Tongue (tissue), 2 donors: ENCODE measurements around the gene GPR65. TPM values are rescaled to one million over a fixed set of nuclear protein-coding genes. Genes with fewer than 3 reads are reported as not detected.
A peak's percentile ranks its signal among the peaks of the same experiment; 100 is the strongest.

Source experiments
- DNase-seq: peaks from one replicate; pipeline ENCODE4 v3.0.0-alpha.2; 2015
- total RNA-seq: library from RNA; depleted of rRNA; stranded (reverse); fragments of >200 nt; gene quantifications from one replicate; pipeline ENCODE4 v1.2.3, GENCODE V29; 2014

GPR65 gene
- 0.41 TPM for total RNA-seq

DNA sequence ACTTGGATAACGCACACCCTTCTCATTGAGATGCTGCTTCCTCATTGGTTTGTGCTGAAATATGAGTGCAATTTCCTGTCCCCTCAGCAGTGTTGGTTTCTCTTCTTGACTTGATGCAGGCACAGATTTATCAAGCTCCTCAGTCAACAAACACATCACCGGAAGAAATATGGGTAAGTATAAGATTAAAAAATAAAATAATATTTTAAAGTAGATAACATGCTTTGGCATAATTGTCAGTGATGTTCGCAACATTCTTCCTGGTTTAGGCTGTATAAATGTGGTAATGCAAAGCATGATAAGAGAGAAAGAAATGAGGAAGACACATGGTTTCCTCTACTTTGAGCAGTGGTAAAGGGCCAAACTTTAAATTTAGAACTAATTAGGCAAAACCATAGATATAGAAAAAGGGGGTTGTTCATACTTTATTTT, at the start of gene GPR65:
Gene GPR65, plus strand, starts transcription at position 86 of the 432 bp plus-strand sequence. CDS start 5,713 bp downstream, outside the sequence.
- no peak for DNase-seq

GRCh38 chr14:87955501-87955900, 49.4 kb upstream of the GPR65 start:
- no peak for DNase-seq

GRCh38 chr14:87960013-87960787, 44.7 kb upstream of the GPR65 start:
- no peak for DNase-seq

- no peak for DNase-seq
These were observed 43.7 kb upstream of the GPR65 start for GRCh38 chr14:87961246-87961645.

DNA sequence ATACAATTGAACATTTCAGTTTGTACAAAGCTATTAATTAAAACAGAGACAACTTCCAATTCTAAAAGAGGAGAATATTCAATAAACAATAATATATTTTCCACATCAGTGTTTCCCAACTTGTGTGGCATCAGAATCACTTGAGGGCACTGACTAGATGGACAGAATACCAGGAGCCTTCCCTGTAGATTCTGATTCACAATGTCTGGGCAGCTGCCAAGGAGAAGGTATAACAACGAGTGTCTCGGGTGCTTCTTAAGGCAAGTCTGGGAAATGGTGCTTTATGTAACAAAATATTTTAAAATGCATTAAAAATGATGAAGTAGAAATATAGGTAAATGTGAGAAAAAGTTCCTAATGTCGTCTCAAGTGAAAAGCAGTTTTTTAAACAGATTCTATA, 38.1 kb upstream of the GPR65 start:
- no peak for DNase-seq

DNA sequence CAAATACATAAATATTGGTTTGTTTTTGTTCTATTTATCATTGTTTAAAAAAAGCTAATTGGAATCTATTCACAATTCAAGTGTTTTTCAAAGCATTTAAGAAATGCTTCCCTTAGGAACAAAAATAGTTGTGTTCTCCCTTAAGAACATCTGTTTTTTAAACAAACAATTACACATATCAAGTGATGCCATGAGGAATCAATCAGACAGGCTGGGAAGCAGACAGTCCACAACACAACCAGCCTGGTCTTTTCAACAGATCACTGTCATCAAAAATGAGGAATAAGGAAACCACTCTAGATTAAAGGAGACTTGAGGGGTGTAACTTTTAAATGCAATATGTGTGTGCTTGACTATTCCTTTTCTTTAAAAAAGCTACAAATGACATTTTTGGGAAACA, 37.4 kb upstream of the GPR65 start:
- no peak for DNase-seq

DNA sequence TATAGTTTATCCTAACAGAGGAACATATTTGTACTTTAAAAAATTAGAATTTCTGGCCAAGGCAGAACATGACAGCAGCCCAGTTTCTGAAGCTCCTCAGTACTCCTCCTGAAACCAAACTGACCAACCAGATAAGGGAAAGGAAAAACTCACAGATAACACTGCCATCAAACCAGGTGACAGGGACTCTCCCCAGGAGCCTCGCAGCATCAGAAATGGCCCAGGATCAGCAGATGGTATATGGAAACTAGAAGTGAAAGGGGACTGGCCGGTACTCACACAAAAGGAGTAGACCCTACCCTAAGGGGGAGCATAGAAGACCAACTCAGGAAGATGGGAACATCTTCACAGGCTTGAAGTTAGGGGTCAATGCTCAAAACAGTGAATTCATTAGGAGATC, 33.9 kb upstream of the GPR65 start:
- DNase-seq: no peak

GRCh38 chr14:87975636-87976035, 29.3 kb upstream of the GPR65 start:
- DNase-seq: no peak

DNA sequence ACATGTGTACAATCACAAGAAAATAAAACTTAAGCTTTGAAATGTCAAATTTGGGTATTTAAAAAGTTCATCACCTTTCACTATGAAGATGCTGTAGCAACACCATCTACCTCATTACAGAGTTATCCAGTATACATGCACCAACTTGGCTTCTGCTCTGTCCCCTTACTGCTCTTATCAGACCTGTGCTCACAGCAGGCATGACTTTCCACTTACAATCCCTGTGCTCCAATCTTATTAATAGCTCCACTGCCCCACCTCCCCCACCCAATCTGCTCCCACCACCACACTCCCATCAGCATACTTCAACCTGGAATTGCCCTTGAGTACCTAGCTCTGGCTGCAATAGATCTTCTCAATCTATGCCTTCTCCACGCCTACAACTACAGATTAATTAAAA, 25.2 kb upstream of the GPR65 start:
- no peak for DNase-seq

DNA sequence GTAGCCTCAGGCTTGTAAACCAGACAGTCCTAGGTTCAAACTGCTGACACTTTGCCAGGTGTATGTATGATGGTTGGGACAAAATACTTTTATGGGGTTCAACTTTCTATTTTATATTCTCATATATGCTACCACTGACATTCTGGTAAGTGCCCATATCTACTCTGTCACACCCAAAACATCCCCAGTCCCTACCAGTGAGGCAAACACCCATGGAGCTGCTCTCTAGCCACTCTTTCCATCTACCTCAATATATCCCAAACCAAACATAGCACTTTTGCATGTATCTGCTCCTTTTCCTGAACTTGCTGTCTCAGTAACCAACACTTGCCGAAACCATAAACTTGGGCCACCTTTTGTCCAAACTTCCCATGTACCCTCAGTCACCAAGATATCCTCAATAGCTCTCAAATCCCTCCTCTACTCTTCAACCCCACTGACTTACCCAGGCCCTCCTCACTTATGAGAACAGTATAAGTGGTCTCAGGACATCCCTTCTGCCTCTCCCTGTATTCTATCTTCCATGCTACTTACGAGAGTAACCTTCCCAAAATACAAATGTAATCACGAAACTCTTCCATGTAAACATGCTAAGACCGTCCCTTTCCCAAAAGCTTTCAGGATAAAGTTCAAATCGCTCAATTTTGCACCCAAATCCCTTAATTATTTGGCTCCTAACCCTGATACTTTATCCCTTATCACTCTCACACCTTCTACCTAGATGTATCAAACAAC, 15.5 kb upstream of the GPR65 start:
- DNase-seq: no peak

- no peak for DNase-seq
These were observed 15.0 kb upstream of the GPR65 start for GRCh38 chr14:87989956-87990299.

DNA sequence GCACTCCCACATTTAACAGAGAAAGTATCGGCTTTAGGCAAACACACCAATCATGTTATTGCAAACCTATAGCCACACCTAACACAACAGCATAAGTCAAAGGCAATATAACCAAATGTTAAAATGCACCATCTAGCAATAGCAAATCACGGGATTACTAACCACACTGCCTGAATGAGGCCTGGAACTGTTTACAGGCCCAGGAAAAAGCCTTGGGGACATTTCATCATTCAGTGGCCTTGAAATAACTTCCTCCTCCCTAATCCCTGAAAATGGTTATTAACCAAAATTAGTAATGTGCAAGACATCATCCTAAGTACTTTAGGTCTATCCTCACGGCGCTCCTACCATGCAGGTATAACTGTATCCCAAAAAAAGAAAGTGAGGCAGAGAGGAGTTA, 14.3 kb upstream of the GPR65 start:
- no peak for DNase-seq

- peak; percentile 48 for DNase-seq
These were observed 12.6 kb upstream of the GPR65 start for GRCh38 chr14:87992346-87992717.

DNA sequence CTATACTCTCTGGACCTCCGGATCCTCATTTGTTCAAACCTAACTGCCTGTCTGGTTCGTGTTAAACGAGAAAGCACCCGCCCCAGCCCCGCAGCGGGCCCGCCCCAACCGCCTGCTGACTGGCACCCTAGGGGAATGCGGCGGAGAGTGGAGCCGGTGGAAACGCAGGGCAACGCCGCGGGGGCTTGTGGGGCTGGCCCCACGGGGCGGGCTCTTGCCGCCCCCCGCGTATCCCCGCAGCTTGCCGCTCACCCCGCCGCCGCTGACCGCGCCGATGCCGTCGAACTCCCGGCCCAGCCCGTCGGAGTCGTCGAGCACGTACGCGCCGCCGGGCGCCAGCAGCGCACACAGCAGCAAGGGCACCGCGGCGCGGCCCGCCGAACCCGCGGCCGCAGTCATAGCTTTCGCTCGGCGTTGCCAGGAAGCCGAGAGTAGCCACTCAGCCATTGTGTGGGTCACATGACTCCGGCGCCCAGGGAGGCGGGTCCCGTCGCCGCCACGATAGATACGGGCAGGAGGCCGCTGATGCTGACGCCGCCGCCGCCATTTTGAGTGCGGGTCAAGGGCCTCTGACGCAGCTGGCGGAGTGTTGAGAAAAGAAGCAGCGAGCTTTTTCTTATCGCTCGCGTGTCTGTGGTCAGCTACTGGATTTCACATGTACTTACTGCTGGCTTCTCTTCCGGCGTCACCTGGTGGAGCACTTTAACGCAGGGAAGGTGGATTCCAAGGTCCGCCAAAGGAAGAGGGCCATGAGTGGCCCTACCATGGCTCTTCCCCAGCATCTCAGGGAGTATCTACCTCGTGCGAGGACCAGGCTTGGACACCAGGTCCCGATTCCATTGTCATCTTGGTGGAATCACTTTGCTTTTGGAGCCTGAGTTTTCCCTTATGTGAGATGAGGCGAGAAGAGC, 12.0 kb upstream of the GPR65 start, which contains the start of gene GALC:
Gene GALC, minus strand, starts transcription at position 465 of the 911 bp plus-strand sequence. Its CDS starts 18 bp downstream, at position 447.
- peak; percentile 96 for DNase-seq

- DNase-seq: peak; percentile 14
These were observed 10.0 kb upstream of the GPR65 start for GRCh38 chr14:87994974-87995373.

DNA sequence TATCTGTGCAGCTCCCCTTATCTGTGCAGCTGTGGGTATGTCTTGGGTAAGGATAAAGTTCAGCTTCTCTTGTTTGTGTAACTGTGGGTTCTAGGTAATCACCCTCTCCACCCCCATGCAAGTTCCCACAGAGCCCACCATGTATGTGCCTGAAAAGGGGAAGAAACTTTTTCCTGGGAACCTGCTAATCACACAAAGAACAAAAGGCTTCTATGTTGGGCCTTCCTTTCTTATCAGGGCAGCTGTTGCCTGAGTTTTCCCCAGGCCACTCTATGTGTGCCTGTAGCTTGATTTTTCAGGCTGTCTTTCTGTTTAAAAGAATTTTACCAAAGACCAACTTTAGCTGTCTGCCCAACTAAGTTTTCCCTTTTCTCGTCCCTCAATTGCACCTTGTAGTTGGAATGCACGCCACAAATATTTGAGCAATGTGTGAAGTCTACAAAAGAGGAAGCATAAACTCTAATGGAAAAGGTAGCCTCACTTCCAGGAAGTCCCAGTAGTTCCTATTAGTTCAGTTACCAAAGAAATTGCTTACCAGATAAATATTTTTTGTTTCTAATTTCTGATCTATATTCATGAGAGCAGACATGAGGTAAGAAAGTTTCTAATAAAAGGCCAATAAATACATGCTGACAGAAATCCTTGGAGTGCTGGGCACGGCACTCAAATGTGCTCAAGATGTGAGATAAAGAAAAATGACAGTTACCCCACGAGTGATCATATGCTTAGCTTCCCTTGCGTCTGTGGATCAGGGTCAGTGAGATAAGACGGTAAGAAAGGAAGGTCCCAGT, 9.2 kb upstream of the GPR65 start:
- peak; percentile 13 for DNase-seq

DNA sequence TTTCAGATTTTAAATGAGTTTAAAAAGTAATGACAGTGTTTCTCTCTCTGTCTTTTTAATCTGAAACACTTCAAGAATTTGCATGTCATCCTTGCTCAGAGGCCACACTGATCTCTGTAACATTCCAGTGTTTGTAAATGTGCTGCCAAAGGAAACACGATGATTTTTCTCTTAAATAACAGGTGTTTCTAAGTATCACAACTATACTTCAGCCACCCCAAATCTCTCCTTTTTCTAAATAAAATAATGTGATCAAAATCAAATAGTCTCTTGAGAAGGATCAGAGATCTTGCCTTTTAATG, 8.7 kb upstream of the GPR65 start:
- no peak for DNase-seq

GRCh38 chr14:87998482-87998881, 6.5 kb upstream of the GPR65 start:
- no peak for DNase-seq

DNA sequence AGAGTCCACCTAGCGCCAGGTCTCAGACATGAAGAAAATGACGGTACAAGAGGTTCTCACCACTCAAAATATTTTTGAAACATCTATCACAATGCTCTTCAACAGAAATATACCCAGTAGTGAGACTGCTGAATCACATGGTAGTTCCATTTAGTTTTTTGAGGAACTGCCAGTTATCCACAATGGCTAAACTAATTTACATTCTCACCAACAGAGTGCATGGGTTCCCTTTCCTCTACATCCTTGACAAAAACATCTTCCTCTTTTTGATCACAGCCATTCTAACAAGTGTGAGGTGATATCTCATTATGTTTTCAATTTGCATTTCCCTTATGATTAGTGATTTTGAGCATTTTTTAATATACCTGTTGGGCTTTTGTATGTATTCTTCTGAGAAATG, 5.7 kb upstream of the GPR65 start:
- DNase-seq: no peak

DNA sequence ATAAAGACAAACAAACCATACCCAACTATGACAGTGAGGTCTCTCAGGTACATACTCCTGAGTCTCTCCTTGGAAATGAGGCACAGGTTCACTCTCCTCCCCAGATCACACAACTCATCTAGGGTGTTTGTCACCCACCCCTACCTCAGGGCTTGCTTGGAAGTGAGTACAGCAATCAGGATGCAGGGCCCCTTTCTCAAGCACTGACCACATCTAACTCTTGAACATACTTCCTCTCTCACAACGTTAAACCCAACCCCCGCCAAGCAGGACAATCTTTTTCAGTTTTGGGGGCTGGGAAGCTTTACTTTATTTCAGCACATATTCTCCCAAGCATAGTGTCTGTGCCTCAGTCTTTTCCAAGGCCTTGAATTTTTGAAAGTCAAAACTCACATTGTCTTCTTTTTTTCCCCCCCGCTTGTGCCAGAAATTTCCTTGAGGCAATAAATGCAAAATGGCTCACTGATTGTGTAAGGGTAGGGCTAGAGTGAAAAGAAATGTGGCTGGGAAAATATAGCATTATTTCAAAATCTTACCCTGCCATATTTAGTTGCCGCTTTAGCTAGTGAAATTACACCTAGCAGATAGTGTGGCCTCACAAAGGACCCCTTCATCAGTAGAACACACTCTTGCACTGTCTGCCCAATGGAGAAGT, 2.4 kb upstream of the GPR65 start:
- no peak for DNase-seq

- DNase-seq: no peak
These were observed 1.5 kb upstream of the GPR65 start for GRCh38 chr14:88003425-88003824.
